Lower leg skin (tissue), 4 donors: ENCODE measurements around the gene CAMTA1. TPM values are rescaled to one million over a fixed set of nuclear protein-coding genes. Genes with fewer than 3 reads are reported as not detected.

ENCODE experiments used
- DNase-seq, 2 donors: peaks; one replicate each; pipeline ENCODE4 v3.0.0-alpha.2; 2019; ENCODE audit warnings: low spot score in 2 of 2
- H3K4me3 ChIP-seq: fragments of 200-600 bp; sonication (generic); 2 replicates; pipeline ENCODE4 v1.5.1; 2017; ENCODE audit warnings: mild to moderate bottlenecking, low read depth; ENCODE audit not compliant: poor library complexity, severe bottlenecking
- POLR2A ChIP-seq, 2 donors: fragments of 450-650 bp; IDR thresholded peaks; one replicate each; pipeline ENCODE4 v1.6.1; 2016 to 2017; ENCODE audit warnings: antibody characterized with exemption in 2 of 2, mild to moderate bottlenecking in 1 of 2, moderate library complexity in 1 of 2
- WGBS, 2 donors: methylation state at CpG; one replicate each; pipeline ENCODE4 v1.1.5; 2018; 5-methylcytosine and 5-hydroxymethylcytosine counted together
- intact Hi-C: fragments of 100-400 bp; cut with DNase I; formaldehyde crosslinking; loops from one replicate; pipeline ENCODE4 v1.15.0; 2023; ENCODE audit warnings: low total_unique reads
- total RNA-seq, 4 donors: library from RNA; depleted of rRNA; stranded (reverse); fragments of >200 nt; gene quantifications; one replicate each; pipeline ENCODE4 v1.1.0, GENCODE V29; 2016
- TF ChIP-seq, protein P1 (sequence below), 3 donors: fragments of 450-650 bp; IDR thresholded peaks; one replicate each; pipeline ENCODE4 v1.5.1; 2016; ENCODE audit warnings: antibody characterized with exemption in 3 of 3, mild to moderate bottlenecking in 3 of 3, moderate library complexity in 2 of 3

CAMTA1 gene
- total RNA-seq, 4 donors from 2014 or later: 24.4 to 52.3 (median 32.9) TPM

DNA sequence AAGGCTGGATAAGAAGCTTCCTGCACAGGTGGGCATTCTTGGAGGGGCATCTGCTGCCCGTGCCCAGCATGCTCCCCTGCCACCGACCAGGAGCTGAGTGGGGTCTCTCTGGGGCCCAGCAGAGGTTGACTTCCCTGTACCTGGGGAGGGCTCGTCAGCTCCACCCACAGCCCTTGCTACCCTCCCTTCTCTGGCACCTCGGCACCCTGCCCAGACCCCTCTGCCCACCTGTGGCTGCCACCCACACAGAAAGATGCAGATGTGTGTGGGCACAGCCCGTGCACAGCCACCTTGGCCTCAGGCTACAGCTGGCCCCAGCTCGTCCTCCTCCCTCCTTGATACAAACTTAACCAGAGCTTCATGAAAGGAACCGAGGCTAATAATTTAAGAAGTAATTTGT, 744.7 kb downstream of the CAMTA1 start:
- intact Hi-C loops: no loop called here
- H3K4me3 ChIP-seq: no peak overlapping the region
- no peak for DNase-seq
- WGBS, 2 donors: 47 to 54% methylated on average over 7 of the region's 7 CpGs
- TF ChIP-seq, protein P1, sequence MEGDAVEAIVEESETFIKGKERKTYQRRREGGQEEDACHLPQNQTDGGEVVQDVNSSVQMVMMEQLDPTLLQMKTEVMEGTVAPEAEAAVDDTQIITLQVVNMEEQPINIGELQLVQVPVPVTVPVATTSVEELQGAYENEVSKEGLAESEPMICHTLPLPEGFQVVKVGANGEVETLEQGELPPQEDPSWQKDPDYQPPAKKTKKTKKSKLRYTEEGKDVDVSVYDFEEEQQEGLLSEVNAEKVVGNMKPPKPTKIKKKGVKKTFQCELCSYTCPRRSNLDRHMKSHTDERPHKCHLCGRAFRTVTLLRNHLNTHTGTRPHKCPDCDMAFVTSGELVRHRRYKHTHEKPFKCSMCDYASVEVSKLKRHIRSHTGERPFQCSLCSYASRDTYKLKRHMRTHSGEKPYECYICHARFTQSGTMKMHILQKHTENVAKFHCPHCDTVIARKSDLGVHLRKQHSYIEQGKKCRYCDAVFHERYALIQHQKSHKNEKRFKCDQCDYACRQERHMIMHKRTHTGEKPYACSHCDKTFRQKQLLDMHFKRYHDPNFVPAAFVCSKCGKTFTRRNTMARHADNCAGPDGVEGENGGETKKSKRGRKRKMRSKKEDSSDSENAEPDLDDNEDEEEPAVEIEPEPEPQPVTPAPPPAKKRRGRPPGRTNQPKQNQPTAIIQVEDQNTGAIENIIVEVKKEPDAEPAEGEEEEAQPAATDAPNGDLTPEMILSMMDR (IDR thresholded peaks at IDR 0.05): no peak
- TF ChIP-seq POLR2A (IDR thresholded peaks at IDR 0.05): no peak

DNA sequence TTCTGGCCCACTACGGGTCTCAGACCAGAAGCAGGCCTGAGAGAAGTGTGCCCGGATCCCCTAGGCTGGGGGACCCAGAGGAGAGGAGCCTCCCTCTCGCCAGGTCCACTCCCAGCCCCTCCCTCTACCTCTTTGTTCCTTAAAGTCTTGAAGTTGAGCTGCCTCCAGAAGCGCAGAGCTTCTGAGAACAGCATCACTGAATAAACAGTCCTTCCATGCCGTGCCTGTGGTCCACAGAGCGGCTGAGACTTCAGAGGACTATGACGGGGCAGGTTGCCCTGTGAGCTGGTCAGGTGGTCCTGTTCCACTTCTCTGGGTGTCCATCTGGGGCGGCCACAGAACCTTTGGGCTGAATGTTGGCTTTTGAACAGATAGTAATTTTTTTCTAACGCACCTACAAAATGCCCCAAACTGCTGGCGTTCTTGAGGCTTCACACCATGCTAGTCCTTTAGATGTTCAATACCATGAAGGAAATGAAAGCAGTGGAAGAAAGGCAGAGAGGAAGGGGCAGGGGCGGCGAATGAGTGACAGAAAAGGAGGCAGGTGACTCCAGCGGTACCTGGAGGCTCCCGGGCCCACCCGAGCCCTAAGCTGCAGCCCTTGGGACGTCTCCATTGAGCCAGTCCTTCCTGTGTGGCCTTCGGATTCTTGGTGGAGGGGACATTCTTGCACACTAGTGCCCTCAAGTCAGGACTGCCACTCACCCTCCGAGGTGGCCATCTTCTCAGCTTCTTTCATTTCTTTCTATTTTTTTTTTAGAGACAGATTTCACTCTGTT, 746.5 kb downstream of the CAMTA1 start:
- no peak for DNase-seq
- H3K4me3 ChIP-seq: no peak overlapping the region
- intact Hi-C loops: no loop called here
- WGBS, 2 donors: 90 to 94% methylated on average over 18 of the region's 18 CpGs
- no peak for TF ChIP-seq POLR2A (IDR thresholded peaks at IDR 0.05)
- TF ChIP-seq, protein P1 (IDR thresholded peaks at IDR 0.05): no peak

GRCh38 chr1:7533006-7533405, 747.8 kb downstream of the CAMTA1 start:
- TF ChIP-seq, protein P1 (IDR thresholded peaks at IDR 0.05): no peak
- TF ChIP-seq POLR2A (IDR thresholded peaks at IDR 0.05): no peak
- H3K4me3 ChIP-seq: no peak overlapping the region
- WGBS, 2 donors: 81 to 87% methylated on average over 10 of the region's 10 CpGs
- DNase-seq: no peak
- intact Hi-C loops: no loop called here

- intact Hi-C loops: no loop called here
- no peak overlapping the region for H3K4me3 ChIP-seq
- 26 to 36% methylated on average over 19 to 24 of the region's 24 CpGs for WGBS, 2 donors
- DNase-seq: no peak
- no peak for TF ChIP-seq POLR2A (IDR thresholded peaks at IDR 0.05)
- TF ChIP-seq, protein P1 (IDR thresholded peaks at IDR 0.05): no peak
Measured at GRCh38 chr1:7534061-7534825, 749.0 kb downstream of the CAMTA1 start.

DNA sequence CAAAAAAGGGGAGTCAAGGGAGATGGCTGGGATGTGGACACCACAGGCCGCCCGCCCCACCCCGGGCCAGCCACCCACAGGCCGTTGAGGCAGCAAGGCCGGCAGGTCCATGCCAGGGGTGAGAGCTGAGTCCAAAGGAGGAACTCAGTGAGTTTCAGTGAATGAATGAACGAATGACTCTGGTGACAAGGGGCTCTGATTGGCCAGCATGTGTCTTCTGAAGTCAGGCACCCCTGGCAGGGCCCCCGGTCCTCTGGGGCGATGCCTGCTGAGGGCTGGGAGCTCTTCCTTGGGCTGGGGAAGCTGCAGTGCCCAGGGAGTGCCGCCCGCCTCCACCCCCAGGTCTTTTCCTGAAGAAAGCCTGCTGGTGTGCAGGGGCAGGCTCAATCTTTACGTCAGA, 749.8 kb downstream of the CAMTA1 start:
- no peak overlapping the region for H3K4me3 ChIP-seq
- intact Hi-C loops: no loop called here
- no peak for DNase-seq
- 74 to 89% methylated on average over 9 to 11 of the region's 11 CpGs for WGBS, 2 donors
- TF ChIP-seq POLR2A (IDR thresholded peaks at IDR 0.05): no peak
- TF ChIP-seq, protein P1 (IDR thresholded peaks at IDR 0.05): no peak
